Neural crest cell (in vitro differentiated cells): ENCODE measurements around the gene CAMKK2. TPM values are rescaled to one million over a fixed set of nuclear protein-coding genes. Genes with fewer than 3 reads are reported as not detected.
"Not testable (repeated sequence)": the region's sequence is repeated elsewhere in the genome, so short reads cannot be mapped to it uniquely, and the experiment has no call there.

Experiments
- DNase-seq: peaks from one replicate; pipeline ENCODE4 v3.0.0; 2021; ENCODE audit warnings: low read depth, mixed read lengths, low spot score
- H3K27ac Mint-ChIP-seq: one replicate; pipeline ENCODE4 v1.8.0; 2021; ENCODE audit warnings: mild to moderate bottlenecking, mixed read lengths; ENCODE audit not compliant: unreplicated experiment
- H3K27me3 Mint-ChIP-seq: 2 replicates; pipeline ENCODE4 v1.8.0; 2021; ENCODE audit warnings: low read depth, mild to moderate bottlenecking, mixed read lengths
- H3K36me3 Mint-ChIP-seq: 2 replicates; pipeline ENCODE4 v1.8.0; 2021; ENCODE audit warnings: low read depth, mild to moderate bottlenecking, mixed read lengths
- H3K4me1 Mint-ChIP-seq: 2 replicates; pipeline ENCODE4 v1.8.0; 2021; ENCODE audit warnings: mixed read lengths
- H3K4me3 Mint-ChIP-seq: one replicate; pipeline ENCODE4 v1.8.0; 2021; ENCODE audit warnings: mild to moderate bottlenecking, mixed read lengths
- H3K9me3 Mint-ChIP-seq: 2 replicates; pipeline ENCODE4 v1.8.0; 2021; ENCODE audit warnings: mixed read lengths
- total RNA-seq: library from RNA; stranded (reverse); gene quantifications from 2 replicates; pipeline ENCODE4 v1.2.1, GENCODE V29; 2021
- TF ChIP-seq, protein P1 (sequence below): fragments of 200-600 bp; sonication (generic); conservative IDR thresholded peaks from 2 replicates; pipeline ENCODE4 v1.5.0; 2021; ENCODE audit warnings: antibody characterized with exemption, mild to moderate bottlenecking

Gene CAMKK2
- total RNA-seq, 1 donor from 2014 or later, result 43.1 TPM

- Mint-ChIP-seq H3K9me3 (no peaks in the 10 kb centered on the region), H3K4me1 (peaks cover 9% of the 10 kb centered on the region), H3K36me3 (no peaks in the 10 kb centered on the region), H3K27ac (peak within 1 kb of the TSS; percentile 41), H3K27me3 (peaks cover 10% of the 10 kb centered on the region), H3K4me3 (peak within 1 kb of the TSS; percentile 88)
- TF ChIP-seq, protein P1, sequence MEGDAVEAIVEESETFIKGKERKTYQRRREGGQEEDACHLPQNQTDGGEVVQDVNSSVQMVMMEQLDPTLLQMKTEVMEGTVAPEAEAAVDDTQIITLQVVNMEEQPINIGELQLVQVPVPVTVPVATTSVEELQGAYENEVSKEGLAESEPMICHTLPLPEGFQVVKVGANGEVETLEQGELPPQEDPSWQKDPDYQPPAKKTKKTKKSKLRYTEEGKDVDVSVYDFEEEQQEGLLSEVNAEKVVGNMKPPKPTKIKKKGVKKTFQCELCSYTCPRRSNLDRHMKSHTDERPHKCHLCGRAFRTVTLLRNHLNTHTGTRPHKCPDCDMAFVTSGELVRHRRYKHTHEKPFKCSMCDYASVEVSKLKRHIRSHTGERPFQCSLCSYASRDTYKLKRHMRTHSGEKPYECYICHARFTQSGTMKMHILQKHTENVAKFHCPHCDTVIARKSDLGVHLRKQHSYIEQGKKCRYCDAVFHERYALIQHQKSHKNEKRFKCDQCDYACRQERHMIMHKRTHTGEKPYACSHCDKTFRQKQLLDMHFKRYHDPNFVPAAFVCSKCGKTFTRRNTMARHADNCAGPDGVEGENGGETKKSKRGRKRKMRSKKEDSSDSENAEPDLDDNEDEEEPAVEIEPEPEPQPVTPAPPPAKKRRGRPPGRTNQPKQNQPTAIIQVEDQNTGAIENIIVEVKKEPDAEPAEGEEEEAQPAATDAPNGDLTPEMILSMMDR, result peak; percentile 45
- peak; percentile 63 for DNase-seq
Measured at GRCh38 chr12:121209624-121210572, 86.6 kb downstream of the CAMKK2 start, which contains the start of gene P2RX4. P2RX4 (plus strand) TSS chr12:121210129; CDS start chr12:121210165, 36 bp downstream.

GRCh38 chr12:121209221-121209620 lies 87.3 kb downstream of the CAMKK2 start:
- peak overlapping the region; percentile 69 for H3K4me3 Mint-ChIP-seq
- TF ChIP-seq, protein P1, result no peak
- DNase-seq, result no peak
- no peaks in the 10 kb centered on the region for H3K9me3 Mint-ChIP-seq
- H3K27me3 Mint-ChIP-seq, result peaks cover 10% of the 10 kb centered on the region
- H3K4me1 Mint-ChIP-seq, result peaks cover 9% of the 10 kb centered on the region
- no peaks in the 10 kb centered on the region for H3K36me3 Mint-ChIP-seq
- no peak overlapping the region for H3K27ac Mint-ChIP-seq

- not testable (repeated sequence) for H3K27ac Mint-ChIP-seq, H3K36me3 Mint-ChIP-seq, H3K9me3 Mint-ChIP-seq, DNase-seq, H3K27me3 Mint-ChIP-seq, H3K4me1 Mint-ChIP-seq
- H3K4me3 Mint-ChIP-seq, result peak overlapping the region; percentile 69
Measured at GRCh38 chr12:121208571-121208970, 87.9 kb downstream of the CAMKK2 start.

- Mint-ChIP-seq H3K4me3 (no peak overlapping the region), H3K27me3 (peaks cover 6% of the 10 kb centered on the region), H3K36me3 (no peaks in the 10 kb centered on the region), H3K4me1 (peaks cover under 1% of the 10 kb centered on the region), H3K9me3 (no peaks in the 10 kb centered on the region), H3K27ac (no peak overlapping the region)
- DNase-seq, result no peak
- TF ChIP-seq, protein P1, result no peak
Measured at GRCh38 chr12:121205491-121205890, 91.0 kb downstream of the CAMKK2 start.

DNA sequence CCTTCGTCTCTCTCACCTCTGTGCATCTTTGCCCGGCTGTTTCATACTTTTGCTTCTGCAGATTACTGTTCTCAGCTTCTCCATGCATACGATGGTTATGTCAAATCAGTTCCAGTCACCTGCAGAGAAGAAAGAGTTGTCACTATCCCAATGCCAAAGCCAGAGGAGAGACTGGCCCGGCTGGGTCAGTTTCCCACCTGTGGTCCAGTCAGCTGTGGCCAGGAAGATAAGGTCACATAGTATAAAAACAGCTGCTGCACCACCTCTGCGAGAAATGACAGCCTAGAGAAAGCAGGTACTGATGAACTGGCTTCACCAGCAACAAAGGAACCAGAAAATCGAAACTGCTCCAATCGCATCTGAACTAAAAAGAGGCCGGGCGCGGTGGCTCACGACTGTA lies 93.0 kb downstream of the CAMKK2 start:
- no peaks in the 10 kb centered on the region for H3K4me1 Mint-ChIP-seq
- no peak for DNase-seq
- no peak overlapping the region for H3K27ac Mint-ChIP-seq
- no peak overlapping the region for H3K4me3 Mint-ChIP-seq
- TF ChIP-seq, protein P1, result no peak
- no peaks in the 10 kb centered on the region for H3K9me3 Mint-ChIP-seq
- H3K27me3 Mint-ChIP-seq, result peaks cover 5% of the 10 kb centered on the region
- H3K36me3 Mint-ChIP-seq, result no peaks in the 10 kb centered on the region
